ENCODE results near the gene GZMB.

The GZMB gene

GRCh38 chr14:24639270-24639669, 5.3 kb upstream of the GZMB start:
- TF ChIP-seq, protein P1, sequence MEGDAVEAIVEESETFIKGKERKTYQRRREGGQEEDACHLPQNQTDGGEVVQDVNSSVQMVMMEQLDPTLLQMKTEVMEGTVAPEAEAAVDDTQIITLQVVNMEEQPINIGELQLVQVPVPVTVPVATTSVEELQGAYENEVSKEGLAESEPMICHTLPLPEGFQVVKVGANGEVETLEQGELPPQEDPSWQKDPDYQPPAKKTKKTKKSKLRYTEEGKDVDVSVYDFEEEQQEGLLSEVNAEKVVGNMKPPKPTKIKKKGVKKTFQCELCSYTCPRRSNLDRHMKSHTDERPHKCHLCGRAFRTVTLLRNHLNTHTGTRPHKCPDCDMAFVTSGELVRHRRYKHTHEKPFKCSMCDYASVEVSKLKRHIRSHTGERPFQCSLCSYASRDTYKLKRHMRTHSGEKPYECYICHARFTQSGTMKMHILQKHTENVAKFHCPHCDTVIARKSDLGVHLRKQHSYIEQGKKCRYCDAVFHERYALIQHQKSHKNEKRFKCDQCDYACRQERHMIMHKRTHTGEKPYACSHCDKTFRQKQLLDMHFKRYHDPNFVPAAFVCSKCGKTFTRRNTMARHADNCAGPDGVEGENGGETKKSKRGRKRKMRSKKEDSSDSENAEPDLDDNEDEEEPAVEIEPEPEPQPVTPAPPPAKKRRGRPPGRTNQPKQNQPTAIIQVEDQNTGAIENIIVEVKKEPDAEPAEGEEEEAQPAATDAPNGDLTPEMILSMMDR (IDR thresholded peaks at IDR 0.05; ENCODE audit: low read depth, low read length) = no peak
- 0 out of 2 replicates have a peak, but pooled peaks cover 4% of the 10 kb centered on the region for H3K27me3 ChIP-seq
- no peak for DNase-seq
- no peaks in the 10 kb centered on the region for H3K4me1 ChIP-seq
- H3K4me3 ChIP-seq (ENCODE audit: low read depth, low read length) = no peak overlapping the region
- no peaks in the 10 kb centered on the region for H3K36me3 ChIP-seq
- H3K9me3 ChIP-seq = no peaks in the 10 kb centered on the region

- H3K4me3 ChIP-seq (ENCODE audit: low read depth, low read length) = no peak overlapping the region
- H3K9me3 ChIP-seq = no peaks in the 10 kb centered on the region
- TF ChIP-seq, protein P1 (IDR thresholded peaks at IDR 0.05; ENCODE audit: low read depth, low read length) = no peak
- H3K4me1 ChIP-seq = no peaks in the 10 kb centered on the region
- no peak for DNase-seq
- H3K36me3 ChIP-seq = no peaks in the 10 kb centered on the region
- H3K27me3 ChIP-seq = 0 out of 2 replicates have a peak, but pooled peaks cover 4% of the 10 kb centered on the region
Measured at GRCh38 chr14:24633353-24633752, 637 bp downstream of the GZMB start.

- no peaks in the 10 kb centered on the region for H3K36me3 ChIP-seq
- 0 out of 2 replicates have a peak, but pooled peaks cover 4% of the 10 kb centered on the region for H3K27me3 ChIP-seq
- no peaks in the 10 kb centered on the region for H3K4me1 ChIP-seq
- no peak for DNase-seq
- no peaks in the 10 kb centered on the region for H3K9me3 ChIP-seq
- TF ChIP-seq, protein P1 (IDR thresholded peaks at IDR 0.05; ENCODE audit: low read depth, low read length) = no peak
- no peak overlapping the region for H3K4me3 ChIP-seq (ENCODE audit: low read depth, low read length)
Measured at GRCh38 chr14:24632761-24633160, 1.2 kb downstream of the GZMB start.

GRCh38 chr14:24632336-24632735, 1.7 kb downstream of the GZMB start:
- no peak for DNase-seq
- H3K27me3 ChIP-seq = 0 out of 2 replicates have a peak, but pooled peaks cover 4% of the 10 kb centered on the region
- H3K36me3 ChIP-seq = no peaks in the 10 kb centered on the region
- TF ChIP-seq, protein P1 (IDR thresholded peaks at IDR 0.05; ENCODE audit: low read depth, low read length) = no peak
- no peak overlapping the region for H3K4me3 ChIP-seq (ENCODE audit: low read depth, low read length)
- no peaks in the 10 kb centered on the region for H3K9me3 ChIP-seq
- H3K4me1 ChIP-seq = no peaks in the 10 kb centered on the region

DNA sequence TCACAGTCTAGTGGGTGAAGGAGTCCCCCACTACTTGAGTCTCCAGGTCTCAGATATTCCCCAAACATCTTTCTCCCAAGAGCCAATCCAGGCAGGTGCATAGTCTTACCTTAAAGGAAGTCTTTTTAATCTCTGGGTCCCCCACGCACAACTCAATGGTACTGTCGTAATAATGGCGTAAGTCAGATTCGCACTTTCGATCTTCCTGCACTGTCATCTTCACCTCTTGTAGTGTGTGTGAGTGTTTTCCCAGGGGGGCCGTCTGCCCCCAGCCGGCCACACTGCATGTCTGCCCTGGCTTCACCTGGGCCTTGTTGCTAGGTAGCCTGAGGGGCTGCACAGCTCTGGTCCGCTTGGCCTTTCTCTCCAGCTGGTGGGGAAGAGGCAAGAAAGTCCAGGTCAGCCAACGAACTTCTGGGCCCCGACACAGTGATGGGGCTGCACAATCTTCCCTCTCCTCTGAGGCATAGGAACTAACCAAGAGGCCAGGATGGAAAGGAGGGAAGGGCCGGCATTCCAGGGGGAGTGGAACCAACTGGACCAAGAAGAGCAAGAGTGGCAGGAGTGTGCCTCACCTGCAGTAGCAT, 2.1 kb downstream of the GZMB start:
- DNase-seq = no peak
- TF ChIP-seq, protein P1 (IDR thresholded peaks at IDR 0.05; ENCODE audit: low read depth, low read length) = no peak
- Histone ChIP-seq H3K4me3 (ENCODE audit: low read depth, low read length) (no peak overlapping the region), H3K36me3 (no peaks in the 10 kb centered on the region), H3K4me1 (no peaks in the 10 kb centered on the region), H3K27me3 (0 out of 2 replicates have a peak, but pooled peaks cover 4% of the 10 kb centered on the region), H3K9me3 (no peaks in the 10 kb centered on the region)

DNA sequence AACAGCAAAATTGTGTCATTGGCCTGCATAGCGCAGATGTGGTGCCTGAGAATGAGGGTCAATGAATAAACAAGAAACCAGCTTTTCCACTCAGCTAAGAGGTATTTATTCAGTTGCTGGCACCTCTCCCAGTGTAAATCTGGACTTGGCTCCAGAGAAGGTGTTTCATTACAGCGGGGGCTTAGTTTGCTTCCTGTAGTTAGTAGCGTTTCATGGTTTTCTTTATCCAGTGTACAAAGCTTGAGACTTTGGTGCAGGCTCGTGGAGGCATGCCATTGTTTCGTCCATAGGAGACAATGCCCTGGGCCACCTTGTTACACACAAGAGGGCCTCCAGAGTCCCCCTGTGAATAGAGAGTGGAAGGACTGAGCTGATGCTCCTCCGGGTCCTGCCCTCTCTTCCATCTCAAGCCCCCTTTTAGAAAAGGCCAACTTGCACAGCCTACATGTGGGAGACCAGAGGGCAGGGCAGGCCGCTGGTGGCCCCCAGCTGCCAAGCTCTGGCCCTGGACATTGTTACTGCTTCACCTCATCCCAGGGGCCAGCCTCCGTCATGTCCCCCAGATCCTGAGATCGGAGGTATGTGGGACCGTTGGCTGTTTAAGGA, 3.0 kb downstream of the GZMB start:
- no peaks in the 10 kb centered on the region for H3K4me1 ChIP-seq
- TF ChIP-seq, protein P1 (IDR thresholded peaks at IDR 0.05; ENCODE audit: low read depth, low read length) = no peak
- H3K9me3 ChIP-seq = no peaks in the 10 kb centered on the region
- H3K27me3 ChIP-seq = no peaks in the 10 kb centered on the region
- no peaks in the 10 kb centered on the region for H3K36me3 ChIP-seq
- DNase-seq = no peak
- no peak overlapping the region for H3K4me3 ChIP-seq (ENCODE audit: low read depth, low read length)
